K562 (cell line): Measurements from ENCODE around the gene SLC35D2. TPM values are rescaled to one million over a fixed set of nuclear protein-coding genes. Genes with fewer than 3 reads are reported as not detected.
A peak's percentile ranks its signal among the peaks of the same experiment; 100 is the strongest.

ENCODE experiments used
- CC2D1A ChIP-seq: fragments of 450-650 bp; IDR thresholded peaks from 2 replicates; pipeline ENCODE4 v1.6.1; 2017; ENCODE audit warnings: mild to moderate bottlenecking
- DEAF1 ChIP-seq: fragments of 450-650 bp; formaldehyde crosslinking; IDR thresholded peaks from 2 replicates; pipeline ENCODE4 v1.4.0; 2020; ENCODE audit warnings: mild to moderate bottlenecking, moderate library complexity
- PYGO2 ChIP-seq: fragments of 450-650 bp; IDR thresholded peaks from 2 replicates; pipeline ENCODE4 v1.6.1; 2016; ENCODE audit warnings: mild to moderate bottlenecking, missing genetic modification characterization, moderate library complexity, missing compliant biosample characterization
- REST ChIP-seq, 2 experiments: fragments of 450-650 bp; formaldehyde crosslinking in 1 of 2; IDR thresholded peaks; 2 replicates each; pipeline versions ENCODE4 v1.4.0 to v1.6.1; 2014 to 2020; ENCODE audit warnings: mild to moderate bottlenecking in 2 of 2, borderline replicate concordance in 1 of 2, low read depth in 1 of 2
- SMARCC2 ChIP-seq: fragments of 450-650 bp; IDR thresholded peaks from 2 replicates; pipeline ENCODE4 v1.6.1; 2017; ENCODE audit warnings: antibody characterized with exemption, moderate library complexity, mild to moderate bottlenecking, low read depth
- ZBTB43 ChIP-seq: sonication (generic); formaldehyde crosslinking; IDR thresholded peaks from 2 replicates; pipeline ENCODE4 v1.8.0; 2023; ENCODE audit warnings: mild to moderate bottlenecking, missing genetic modification reagents
- ZNF121 ChIP-seq: sonication (generic); formaldehyde crosslinking; conservative IDR thresholded peaks from 2 replicates; pipeline ENCODE4 v1.8.0; 2022; ENCODE audit warnings: missing genetic modification reagents
- ZNF232 ChIP-seq: sonication (generic); formaldehyde crosslinking; IDR thresholded peaks from 2 replicates; pipeline ENCODE4 v1.8.0; 2022; ENCODE audit warnings: mild to moderate bottlenecking, missing genetic modification reagents
- ZNF239 ChIP-seq: fragments of 250-450 bp; sonication (Bioruptor Pico); IDR thresholded peaks from 2 replicates; pipeline ENCODE4 v1.4.0; 2020; ENCODE audit warnings: mild to moderate bottlenecking
- polyA plus RNA-seq, 8 experiments: library from polyadenylated mRNA; depleted of rRNA in 4 of 8; stranded (reverse) in 5 of 8; unstranded in 3 of 8; fragments of >200 nt; fragmentation: Nextera tagmentation in 2 of 8; fragmentation: Illumina TruSeq in 1 of 8; extraction: Ambion mirVana in 2 of 8; extraction: Trizol in 1 of 8; gene quantifications; 2 replicates each; pipeline versions ENCODE4 v1.2.1 to v1.2.3, GENCODE V29; 2011 to 2014; ENCODE audit warnings: inconsistent platforms in 1 of 8, missing spikeins in 1 of 8
- total RNA-seq, 7 experiments: library from RNA; depleted of rRNA in 6 of 7; stranded (reverse); fragments of >200 nt in 6 of 7; fragmentation: Illumina TruSeq in 2 of 7; extraction: Trizol in 2 of 7; gene quantifications; 2 replicates each; pipeline versions ENCODE4 v1.2.1 to v1.2.3, GENCODE V29; 2011 to 2021; ENCODE audit warnings: low replicate concordance in 1 of 7

Gene SLC35D2
- total and polyA plus RNA-seq, 9 of the 15 experiments (the other 6 are each of a cell fraction or from before 2014, with no cell fraction given), result 2.9 to 14.9 (median 11.7) TPM

- peak; percentile 56; the same call in 1 of the 2 replicates for TF ChIP-seq REST (IDR thresholded peaks at IDR 0.05; ENCODE audit: borderline replicate concordance)
- TF ChIP-seq REST (CRISPR knock-in tag; IDR thresholded peaks at IDR 0.05; ENCODE audit: low read depth), result no peak
- peak; percentile 42; the same call in 1 of the 2 replicates for TF ChIP-seq DEAF1
- no peak for TF ChIP-seq PYGO2 (tag)
- TF ChIP-seq ZBTB43, result no peak
- 0 out of 2 replicates have a peak, but pooled peaks have one; percentile 23 for TF ChIP-seq CC2D1A
- no peak for TF ChIP-seq ZNF239
- TF ChIP-seq ZNF232 (CRISPR knock-in tag), result no peak
- TF ChIP-seq ZNF121, result peak; percentile 92
- no peak for TF ChIP-seq SMARCC2
Measured at GRCh38 chr9:96327694-96328352, 55.7 kb downstream of the SLC35D2 start (continued).
